ENCODE results near the gene RNLS.

Gene RNLS

GRCh38 chr10:88582806-88583583, at the start of gene RNLS:
Gene RNLS, minus strand, starts transcription at chr10:88583318.
- peak within 1 kb of the TSS; percentile 70 for H3K4me3 ChIP-seq (ENCODE audit: low read length)
- DNase-seq (ENCODE audit: low read depth): peak; percentile 58

GRCh38 chr10:88624840-88625239, 41.7 kb upstream of the RNLS start:
- DNase-seq (ENCODE audit: low read depth): no peak
- no peak for TF ChIP-seq CTCF (conservative IDR thresholded peaks at IDR 0.05; ENCODE audit: low read length)
- H3K4me3 ChIP-seq (ENCODE audit: low read length): no peak overlapping the region

More at GRCh38 chr10:88582806-88583583, at the start of gene RNLS:
- peak; percentile 64 for TF ChIP-seq CTCF (conservative IDR thresholded peaks at IDR 0.05; ENCODE audit: low read length)

GRCh38 chr10:88623835-88624234, 40.7 kb upstream of the RNLS start:
- H3K4me3 ChIP-seq (ENCODE audit: low read length): no peak overlapping the region
- DNase-seq (ENCODE audit: low read depth): no peak
- no peak for TF ChIP-seq CTCF (conservative IDR thresholded peaks at IDR 0.05; ENCODE audit: low read length)

GRCh38 chr10:88620441-88620840, 37.3 kb upstream of the RNLS start:
- H3K4me3 ChIP-seq (ENCODE audit: low read length): no peak overlapping the region
- DNase-seq (ENCODE audit: low read depth): no peak
- TF ChIP-seq CTCF (conservative IDR thresholded peaks at IDR 0.05; ENCODE audit: low read length): no peak

- DNase-seq (ENCODE audit: low read depth): peak; percentile 4
- H3K4me3 ChIP-seq (ENCODE audit: low read length): no peak overlapping the region
- TF ChIP-seq CTCF (conservative IDR thresholded peaks at IDR 0.05; ENCODE audit: low read length): no peak
Measured at GRCh38 chr10:88618496-88618895, 35.4 kb upstream of the RNLS start.

GRCh38 chr10:88617772-88618300, 34.7 kb upstream of the RNLS start:
- no peak for TF ChIP-seq CTCF (conservative IDR thresholded peaks at IDR 0.05; ENCODE audit: low read length)
- no peak overlapping the region for H3K4me3 ChIP-seq (ENCODE audit: low read length)
- DNase-seq (ENCODE audit: low read depth): no peak
